HG03045 (cell line): ENCODE results near the gene VWA8.

Experiments used
- ATAC-seq: cut with Tn5 transposase; IDR thresholded peaks from one replicate; pipeline ENCODE4 v1.9.1; 2021; ENCODE audit warnings: mild to moderate bottlenecking, moderate library complexity; ENCODE audit not compliant: unreplicated experiment

VWA8 gene

GRCh38 chr13:41696163-41697003 lies 264.5 kb downstream of the VWA8 start:
- ATAC-seq = no peak

DNA sequence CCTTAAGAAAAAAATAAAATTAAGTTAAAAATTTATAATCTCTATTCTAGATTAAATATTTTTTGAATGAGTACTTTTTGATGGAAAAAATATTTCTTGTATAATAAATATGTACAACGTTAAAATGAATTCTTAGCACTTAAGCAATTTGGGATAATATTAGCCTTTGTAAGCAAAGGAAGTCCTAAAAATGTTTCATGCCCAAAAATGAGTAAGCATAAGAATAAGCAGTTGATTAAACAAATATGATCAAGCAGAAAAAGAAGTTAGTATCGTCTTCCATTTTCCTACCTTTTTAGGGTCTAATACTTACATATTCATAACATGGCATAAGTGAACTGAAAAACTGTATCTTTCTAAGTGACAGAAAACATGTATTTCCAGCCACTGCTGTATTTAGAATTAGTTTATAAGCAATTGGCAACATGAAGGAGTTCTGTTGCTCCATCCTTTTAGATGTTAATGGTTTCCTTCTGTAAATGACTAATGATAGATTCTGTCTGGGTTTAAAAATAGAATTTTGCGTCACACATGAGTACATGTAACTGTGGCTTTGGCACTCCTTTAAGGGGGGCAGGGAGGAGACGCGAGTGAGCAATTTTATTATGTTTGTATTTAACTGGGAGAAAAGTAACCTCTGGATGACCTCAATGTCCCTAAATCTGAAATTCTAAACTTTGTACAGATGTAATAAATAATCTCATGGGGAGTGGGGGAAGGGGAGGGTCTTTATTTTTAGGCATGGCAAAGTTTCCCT lies 266.2 kb downstream of the VWA8 start:
- ATAC-seq = no peak

DNA sequence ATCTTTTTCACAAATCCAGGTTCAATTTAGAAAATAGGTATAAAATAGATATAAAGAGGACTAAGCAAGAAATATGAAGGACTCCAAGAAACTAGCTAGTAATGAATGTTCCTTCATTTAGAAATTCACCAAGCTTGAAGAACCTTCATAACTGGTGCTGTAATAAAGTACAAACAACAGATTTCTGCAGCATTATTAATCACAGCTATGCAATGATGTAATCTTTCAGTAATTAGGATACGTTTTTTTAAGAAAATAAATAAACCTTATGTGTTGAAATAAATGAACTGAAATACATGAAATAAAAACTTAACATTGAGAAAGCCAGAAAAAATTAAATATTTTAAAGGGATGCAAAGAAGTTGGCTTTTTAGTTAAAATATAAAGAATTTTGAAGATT lies 267.5 kb downstream of the VWA8 start:
- ATAC-seq = no peak

DNA sequence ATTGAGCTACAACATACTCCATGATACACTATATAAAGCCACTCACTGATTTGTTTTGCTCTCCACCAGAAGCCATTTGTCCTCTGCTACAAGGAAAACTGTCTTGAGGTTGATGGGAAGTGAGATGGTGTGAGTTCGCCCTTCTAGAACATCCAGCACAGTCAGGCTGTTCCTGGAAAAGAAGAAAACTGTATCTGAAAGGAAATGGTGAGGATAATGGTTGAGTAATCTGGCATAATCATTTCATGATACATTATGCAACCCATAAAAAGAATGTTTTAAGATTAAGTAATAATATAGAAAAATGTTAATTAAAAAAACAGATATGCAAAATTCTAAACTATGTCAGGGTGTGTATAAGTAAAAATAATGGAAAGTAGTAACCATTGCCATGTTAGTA lies 269.6 kb downstream of the VWA8 start:
- ATAC-seq = no peak

DNA sequence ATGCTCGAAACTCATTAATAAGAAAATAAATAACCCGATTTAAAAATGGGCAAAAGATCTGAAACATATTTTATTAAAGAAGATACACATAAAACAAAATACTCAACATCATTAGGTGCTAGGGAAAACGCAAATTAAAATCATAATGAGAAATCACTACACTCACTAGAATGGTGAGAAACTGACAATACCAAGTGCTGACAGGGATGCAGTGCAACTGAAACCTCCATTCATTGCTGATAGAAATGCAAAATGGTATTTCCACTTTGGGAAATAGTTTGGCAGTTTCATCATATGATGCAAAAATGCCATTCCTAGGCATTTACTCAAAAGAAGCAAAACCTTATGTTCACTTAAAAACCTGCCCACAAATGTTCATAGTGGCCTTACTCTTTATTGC lies 278.1 kb downstream of the VWA8 start:
- ATAC-seq = no peak

GRCh38 chr13:41682001-41682400 lies 278.9 kb downstream of the VWA8 start:
- no peak for ATAC-seq

- ATAC-seq = no peak
These were observed 279.3 kb downstream of the VWA8 start for GRCh38 chr13:41681587-41681986.

- no peak for ATAC-seq
These were observed 280.0 kb downstream of the VWA8 start for GRCh38 chr13:41680900-41681299.

GRCh38 chr13:41678848-41679247 lies 282.1 kb downstream of the VWA8 start:
- no peak for ATAC-seq

GRCh38 chr13:41678249-41678648 lies 282.7 kb downstream of the VWA8 start:
- ATAC-seq = no peak

DNA sequence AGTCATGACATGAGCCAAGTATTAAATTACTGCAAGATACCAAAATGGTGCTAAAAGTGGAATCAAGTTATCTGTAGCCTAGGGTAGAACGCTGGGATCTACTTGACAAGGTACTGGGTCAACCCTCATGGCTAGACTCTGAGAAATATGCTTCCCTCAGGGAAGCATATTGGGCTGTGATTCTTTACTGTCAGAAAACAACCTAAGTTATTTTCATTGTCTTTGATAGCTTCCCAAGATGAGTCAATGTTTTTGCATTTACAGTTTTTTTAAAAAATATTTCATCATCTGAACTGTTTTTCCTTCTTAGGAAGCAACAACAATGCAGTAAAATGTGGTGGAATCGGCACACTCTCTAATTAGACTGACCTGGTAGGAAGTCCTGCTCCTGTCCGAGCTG lies 285.6 kb downstream of the VWA8 start:
- ATAC-seq = no peak

GRCh38 chr13:41674246-41674645 lies 286.7 kb downstream of the VWA8 start:
- ATAC-seq = no peak

- ATAC-seq = no peak
These were observed 287.3 kb downstream of the VWA8 start for GRCh38 chr13:41673640-41674039.

DNA sequence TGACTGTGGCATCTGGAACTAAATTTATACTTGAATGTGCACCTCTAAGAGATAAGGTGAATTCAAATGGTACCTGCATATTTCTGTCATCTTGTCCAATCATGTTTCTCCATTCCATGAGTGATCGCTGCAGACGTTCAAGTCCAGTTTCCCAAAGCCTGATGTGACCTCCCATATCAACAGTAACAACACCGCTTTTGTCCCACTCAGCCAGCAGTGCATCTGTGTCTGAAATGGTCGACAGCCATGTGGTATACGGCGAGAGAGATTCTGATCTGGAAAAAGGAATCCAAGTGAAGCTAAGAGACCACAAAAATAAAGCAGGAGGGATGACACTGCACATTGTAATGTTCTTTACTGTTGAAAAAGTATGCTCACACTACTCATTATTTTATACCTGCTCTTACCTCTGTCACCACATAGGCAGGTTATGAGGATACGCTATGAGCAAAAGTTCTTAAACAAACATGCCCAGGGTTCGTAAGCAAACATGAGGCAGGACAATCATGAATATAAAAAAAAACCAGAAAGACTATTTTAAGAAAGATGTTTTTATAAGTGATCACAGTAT lies 290.0 kb downstream of the VWA8 start:
- ATAC-seq = no peak

DNA sequence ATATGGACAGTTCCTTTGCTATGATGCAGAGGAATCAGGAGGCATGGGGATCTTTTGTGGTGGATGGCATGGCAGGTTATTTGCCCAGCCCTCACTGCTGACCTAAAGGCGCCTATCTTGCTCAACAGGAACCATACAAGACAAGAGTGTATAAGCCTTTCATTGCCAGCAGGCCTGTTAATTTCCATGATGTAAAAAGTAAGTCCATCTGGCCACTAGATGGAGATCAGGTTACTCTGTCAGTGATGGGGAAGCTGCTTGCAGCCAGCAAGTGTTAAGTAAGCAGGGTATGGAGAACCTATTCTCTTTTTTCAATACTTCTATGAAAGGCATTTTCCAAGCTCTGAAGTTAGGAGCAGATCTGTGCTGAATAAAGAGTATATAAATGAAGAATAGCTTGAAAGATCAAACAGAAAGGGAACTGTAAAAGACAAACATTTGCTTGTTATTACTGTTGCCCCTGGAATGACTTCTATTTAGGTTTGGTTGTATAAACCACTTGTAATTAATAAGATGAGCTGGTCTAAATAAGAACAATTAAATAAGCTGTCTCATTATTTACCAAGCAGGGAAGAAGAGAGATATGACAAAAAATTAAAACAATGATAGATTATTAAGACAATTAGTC lies 292.7 kb downstream of the VWA8 start:
- ATAC-seq = peak; percentile 77

GRCh38 chr13:41666644-41667043 lies 294.3 kb downstream of the VWA8 start:
- ATAC-seq = no peak

GRCh38 chr13:41660411-41660810 lies 300.5 kb downstream of the VWA8 start:
- ATAC-seq = no peak

- no peak for ATAC-seq
These were observed 302.8 kb downstream of the VWA8 start for GRCh38 chr13:41658057-41658661.

DNA sequence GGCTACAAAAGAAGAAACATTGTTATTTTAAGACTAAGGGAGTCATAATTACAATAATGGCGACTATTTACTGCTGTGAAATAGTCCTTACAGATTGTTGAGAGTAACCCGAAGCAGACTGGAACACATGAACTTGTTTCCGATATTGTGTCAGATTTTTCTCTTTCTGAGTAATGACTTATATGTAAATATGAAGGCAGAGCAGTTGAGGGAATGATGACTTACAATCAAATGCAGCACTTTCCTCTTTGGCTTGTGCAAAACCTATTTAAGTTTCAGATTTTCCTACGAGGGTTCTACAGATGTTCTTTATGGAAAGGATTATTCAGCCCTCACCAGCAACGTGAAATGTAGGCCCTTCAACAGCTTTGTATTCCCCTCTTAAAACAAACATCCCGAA lies 304.9 kb downstream of the VWA8 start:
- no peak for ATAC-seq

DNA sequence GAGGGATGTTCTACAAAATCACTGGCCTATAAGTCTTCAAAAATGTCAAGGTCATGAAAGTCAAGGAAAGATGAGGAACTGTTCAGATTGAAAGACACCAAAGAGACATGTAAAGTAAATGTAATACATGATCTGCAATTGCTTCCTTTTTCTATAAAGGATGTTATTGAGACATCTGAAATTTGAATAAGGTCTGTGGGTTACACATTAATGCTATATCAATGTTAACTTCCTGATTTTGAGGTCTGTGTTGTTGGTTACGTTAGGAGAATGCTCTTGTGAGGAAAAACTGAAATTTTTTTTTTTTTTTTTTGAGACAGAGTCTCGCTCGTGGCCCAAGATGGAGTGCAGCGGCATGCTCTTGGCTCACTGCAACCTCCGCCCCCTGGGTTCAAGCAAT lies 306.1 kb downstream of the VWA8 start:
- ATAC-seq = no peak

DNA sequence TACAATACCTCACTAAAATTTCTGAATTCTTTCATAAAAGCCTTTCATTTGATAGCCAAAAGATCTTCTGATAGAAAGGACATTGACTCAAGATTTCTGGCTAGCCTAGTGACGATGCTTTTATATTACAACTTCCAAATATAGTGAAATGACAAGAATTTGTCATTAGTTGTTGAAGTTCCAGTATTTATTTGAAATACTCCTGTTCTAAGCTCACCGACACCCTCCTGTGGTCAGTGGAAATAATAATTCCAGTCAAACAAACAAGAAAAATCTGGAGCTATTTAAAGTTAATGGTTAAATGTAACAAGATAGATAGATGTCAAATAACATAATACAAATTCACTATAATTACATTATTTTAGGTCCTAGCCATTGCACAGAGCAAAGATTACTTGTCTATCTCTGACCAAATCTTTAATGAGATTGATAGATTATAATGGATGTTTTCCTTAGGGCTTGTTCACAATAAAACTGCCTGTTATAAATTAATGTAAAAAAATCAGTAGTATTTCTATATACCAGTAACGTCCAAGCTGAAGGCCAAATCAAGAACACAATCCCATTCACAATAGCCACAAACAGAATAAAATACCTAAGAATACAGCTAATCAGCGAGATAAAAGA lies 308.1 kb downstream of the VWA8 start:
- ATAC-seq = no peak
